ENCODE measurements around the gene GRIK4.

GRIK4 gene

DNA sequence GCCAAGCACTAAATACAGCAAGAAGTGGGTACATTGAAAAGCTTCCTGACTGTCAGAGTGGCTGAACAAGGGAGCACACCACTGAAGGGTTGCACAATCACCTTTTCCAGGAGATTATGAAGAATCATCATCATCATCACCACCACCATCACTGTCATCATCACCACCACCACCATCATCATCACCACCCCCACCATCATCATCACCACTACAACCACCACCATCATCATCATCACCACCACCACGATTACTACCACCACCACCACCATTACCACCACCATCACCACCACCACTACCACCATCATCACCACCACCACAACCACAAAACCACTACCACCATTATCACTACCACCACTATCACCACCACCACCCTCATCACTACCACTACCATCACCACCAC lies 364.4 kb downstream of the GRIK4 start:
- no peak for DNase-seq (ENCODE audit: low read depth in 2 of 2)

DNA sequence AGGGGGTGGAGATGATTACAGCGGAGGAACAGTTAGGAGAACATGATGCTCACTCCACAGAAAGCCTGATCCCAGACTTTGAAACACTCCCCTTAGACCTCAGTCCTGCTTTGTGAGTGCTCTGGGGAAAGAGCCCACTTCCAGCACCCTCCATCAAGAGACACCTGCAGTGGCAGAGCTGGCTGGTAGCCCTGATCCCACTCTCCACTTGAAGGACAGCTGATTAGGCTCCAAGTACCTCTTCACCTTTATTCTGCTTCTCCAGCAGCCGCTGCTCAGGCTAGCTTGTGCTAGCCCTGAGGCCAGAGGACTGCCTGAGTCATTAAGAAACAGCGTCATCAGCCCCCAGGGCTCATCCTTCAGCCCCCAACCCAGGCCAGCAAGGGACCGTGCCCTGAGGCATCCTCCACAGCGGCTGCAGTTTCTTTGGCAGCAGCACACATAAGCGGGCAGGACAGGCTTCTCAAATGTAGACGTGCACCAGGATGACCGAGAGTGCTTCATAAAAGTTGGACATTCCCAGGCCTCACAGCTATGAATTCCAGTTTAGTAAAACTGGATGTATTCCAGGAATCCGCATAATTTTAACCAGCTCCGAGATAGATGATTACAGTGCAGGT lies 366.3 kb downstream of the GRIK4 start:
- DNase-seq (ENCODE audit: low read depth in 2 of 2) = no peak

DNA sequence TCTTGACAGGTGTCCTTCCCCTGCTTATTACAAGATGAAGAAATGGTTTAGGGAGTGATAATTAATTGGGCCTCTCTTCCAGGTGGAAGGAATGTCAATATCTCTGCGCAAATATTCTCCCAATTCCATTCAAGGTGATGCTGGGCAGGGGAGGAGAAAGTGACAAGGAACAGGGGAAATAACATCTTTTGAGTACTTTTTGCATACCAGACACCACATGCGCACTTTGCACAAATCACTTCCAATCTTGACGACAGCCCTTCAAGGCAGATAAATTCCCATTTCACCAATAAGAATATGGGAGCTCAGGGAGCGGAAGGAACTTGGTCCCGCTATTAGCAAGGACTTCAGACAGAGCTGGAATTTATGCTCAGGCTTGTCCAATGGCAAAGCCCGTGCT lies 367.2 kb downstream of the GRIK4 start:
- DNase-seq (ENCODE audit: low read depth in 2 of 2) = no peak

DNA sequence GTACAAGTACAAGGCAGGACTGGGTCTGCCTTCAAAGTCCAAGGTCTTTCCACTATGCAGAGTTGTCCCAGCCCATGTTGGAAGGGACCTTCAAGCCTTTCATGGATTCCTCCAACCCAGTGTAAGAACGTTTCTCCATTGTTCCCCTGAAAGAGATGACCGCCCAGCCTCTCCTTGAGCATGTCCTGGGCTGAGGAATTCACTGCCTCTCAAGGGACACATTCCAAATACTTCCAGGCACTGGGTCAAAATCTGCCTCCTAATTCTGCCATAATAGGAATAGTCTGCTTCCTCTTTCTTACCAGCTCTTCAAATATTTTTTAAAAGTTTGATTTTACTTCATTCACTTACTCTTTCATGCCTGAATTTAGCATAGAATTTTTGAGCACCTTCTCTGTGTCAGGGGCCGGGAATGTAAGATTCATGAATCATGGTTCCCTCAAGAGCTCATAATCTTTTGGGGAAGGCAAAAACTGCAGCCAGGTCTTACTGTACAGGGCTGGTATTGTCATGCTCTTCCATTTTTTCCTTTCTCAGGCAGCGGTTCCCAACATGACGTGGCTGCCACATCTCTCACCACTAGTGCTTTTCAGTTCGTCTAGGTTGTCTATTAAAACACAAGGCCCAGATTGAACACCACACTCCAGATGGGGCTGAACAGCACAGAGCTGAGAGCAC lies 369.1 kb downstream of the GRIK4 start:
- no peak for DNase-seq (ENCODE audit: low read depth in 2 of 2)

DNA sequence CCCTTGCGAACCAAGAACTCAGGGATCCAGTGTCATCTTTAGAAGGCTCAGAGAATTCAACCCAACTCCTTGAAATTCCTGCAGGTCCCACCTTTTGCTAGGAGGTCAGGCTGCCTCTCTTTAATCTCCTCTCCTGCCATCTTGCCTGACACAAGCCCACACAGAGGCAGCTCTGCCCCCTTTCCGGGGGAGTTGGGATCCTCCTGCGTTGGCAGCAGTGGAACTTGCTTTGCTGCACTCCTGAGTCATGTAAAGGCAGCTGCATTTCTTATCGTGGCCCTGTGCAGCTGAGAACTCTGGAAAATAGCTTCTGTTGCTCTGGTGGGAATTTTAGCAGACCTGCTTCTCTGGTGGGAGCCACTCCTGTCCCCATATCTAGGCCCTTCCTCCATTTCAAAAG lies 370.0 kb downstream of the GRIK4 start:
- DNase-seq (ENCODE audit: low read depth in 2 of 2) = no peak

DNA sequence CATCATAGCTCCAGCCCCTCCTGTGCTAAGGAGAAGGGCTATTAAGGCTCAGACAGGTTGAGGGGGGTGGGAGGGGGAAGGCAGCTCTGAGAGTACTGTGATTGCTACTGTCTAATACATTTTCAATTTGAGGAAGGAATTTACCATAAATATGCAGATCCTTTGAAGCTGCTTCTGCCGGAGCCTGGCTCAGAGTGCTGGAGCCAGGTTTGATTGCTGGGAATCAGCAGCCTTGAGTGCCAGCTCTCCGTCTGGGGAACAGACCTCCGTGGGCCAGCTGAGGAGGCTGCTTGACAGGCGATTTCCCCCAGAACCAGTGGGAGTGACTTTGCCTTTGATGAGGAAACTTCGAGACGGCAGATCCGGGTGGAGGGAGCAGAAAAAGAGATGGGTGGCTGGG lies 370.6 kb downstream of the GRIK4 start:
- no peak for DNase-seq (ENCODE audit: low read depth in 2 of 2)

DNA sequence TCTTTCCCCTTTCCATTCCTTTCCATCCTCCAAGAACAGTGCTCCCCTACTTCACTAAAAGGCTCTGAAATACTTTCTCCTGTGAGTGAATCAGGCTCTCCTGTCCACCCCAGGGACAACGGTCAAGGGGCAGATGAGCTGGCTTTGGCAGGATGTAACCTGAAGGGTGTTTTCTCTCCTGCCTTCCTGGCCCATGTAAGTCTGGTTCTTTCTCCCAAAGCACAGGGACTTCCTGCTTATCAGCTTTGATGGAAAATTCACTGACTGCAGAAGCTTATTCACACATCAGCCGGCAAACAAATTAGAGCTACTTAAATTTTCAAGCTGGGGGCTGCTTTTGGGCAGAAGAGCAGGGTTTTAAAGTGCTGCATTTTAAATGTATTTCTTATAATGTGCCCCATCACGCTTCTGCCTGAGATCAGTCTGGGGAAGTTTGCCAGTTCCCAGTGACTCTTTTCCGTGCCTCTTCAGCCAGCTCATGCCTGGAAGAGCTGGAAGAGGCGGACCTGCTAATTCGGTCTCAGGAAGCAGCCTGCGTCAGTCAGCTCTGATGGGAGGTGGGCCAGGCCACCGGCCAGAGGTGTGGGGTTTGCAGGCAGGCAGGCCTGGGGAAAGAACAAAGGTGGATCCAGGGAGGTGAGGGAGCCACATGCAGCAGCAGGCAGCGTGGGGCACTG lies 372.0 kb downstream of the GRIK4 start:
- DNase-seq (ENCODE audit: low read depth in 2 of 2) = no peak

DNA sequence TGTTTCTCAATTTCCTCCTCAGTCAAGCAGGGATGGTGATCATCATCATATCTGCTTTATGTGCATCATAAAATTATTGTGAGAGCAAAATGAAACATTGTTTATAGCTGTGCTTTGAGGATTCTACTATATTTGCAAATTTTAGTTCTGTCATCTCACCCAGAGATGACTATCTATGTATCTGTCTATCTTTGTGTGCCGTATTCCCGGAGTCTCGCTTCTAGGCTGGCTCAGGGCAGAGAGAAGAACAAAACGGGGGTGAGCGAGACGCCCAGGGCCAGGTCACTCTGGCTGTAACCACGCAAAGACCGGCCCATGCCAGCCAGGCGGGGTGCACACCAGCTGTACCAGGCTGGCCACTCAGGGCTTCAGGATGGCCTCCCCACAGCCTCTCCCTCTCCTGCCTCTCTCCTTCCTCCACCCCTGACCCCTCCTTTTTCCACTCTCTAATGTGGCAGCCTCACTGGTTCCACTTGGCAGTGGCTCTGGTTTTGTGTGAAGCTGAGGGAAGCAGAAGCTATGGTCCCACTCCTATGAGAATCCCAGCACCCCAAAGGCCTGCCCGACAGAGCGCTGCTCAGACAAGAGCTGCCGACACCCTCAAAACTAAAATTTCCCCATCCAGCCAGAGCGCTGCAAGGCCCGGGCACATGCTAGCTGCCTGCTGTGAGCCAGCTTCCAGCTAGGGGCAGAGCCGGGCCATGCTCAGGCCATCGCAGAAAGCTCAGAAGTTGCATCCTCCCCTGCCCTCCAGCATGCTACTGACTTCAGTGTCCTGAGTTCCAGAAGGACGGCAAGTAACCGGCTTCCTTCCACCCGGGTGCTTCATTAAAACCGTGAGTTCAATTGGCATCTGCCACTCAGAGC lies 372.8 kb downstream of the GRIK4 start:
- DNase-seq (ENCODE audit: low read depth in 2 of 2) = no peak

DNA sequence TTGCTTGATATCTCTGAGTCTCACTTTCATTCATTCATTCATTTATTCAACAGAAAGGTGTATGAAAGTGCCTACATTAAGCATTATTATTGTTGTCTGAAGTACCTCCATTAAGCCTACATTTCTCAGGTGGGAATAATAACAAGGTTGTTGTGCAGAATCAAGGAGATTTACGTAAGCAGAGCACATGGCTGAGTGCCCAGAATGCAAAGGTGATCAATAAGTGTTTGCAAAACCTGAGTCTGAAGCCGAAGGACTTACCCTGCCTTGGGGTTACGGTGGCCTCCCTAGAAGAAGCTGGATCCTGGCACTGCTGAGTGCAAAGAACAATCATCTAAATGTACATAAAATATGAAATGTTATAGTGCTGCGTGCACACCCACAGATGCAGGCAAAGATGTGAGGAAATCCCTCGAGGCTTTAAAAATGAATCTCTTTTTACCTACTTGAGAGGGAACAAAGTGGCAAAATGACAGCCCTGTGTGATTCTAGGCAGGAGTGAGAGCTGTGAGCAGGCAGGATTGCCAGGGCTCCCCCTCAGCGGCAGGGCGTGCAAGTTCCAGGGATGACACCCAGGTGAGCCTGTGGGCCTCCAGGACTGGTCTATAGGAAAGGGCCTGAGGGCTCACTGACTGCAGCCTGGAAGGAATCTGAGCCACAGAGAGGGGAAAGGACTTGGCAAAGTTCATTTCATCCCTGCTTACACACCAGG lies 379.2 kb downstream of the GRIK4 start:
- DNase-seq (ENCODE audit: low read depth in 2 of 2) = no peak

DNA sequence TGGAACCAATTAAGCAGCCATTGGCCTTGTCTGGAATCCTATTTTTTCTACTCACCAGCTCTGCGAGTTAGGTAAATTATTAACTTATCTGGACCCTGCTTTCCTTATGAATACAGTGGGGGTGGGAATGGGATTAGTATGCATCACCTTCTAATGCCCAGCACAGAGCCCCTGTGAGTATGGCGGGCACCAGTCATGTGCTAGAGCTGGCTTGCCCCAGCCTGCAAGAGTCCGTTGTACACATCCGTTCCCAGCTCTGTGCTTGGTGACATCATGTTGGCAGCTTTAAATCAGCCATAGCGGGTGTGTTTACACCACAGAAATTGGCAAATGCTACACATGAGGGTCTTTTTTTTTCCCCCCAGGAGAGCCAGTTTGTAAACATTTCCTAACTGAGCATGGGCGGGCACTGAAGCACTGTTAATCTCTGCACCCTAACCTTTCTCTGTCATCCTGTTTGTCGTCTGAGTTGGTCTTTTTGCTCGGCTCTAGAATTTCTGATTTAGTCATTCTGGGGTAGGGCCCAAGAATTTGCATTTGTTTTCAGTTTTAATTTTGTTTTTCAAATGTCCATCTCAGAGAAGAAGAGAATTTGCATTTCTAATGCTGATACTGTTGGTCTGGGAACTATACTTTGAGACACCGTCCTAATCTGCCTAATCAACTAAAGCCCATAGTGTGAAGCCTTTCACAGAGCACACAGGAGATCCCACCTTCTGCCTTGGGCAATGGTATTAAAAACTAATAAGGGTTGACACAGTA lies 382.1 kb downstream of the GRIK4 start:
- no peak for DNase-seq (ENCODE audit: low read depth in 2 of 2)

DNA sequence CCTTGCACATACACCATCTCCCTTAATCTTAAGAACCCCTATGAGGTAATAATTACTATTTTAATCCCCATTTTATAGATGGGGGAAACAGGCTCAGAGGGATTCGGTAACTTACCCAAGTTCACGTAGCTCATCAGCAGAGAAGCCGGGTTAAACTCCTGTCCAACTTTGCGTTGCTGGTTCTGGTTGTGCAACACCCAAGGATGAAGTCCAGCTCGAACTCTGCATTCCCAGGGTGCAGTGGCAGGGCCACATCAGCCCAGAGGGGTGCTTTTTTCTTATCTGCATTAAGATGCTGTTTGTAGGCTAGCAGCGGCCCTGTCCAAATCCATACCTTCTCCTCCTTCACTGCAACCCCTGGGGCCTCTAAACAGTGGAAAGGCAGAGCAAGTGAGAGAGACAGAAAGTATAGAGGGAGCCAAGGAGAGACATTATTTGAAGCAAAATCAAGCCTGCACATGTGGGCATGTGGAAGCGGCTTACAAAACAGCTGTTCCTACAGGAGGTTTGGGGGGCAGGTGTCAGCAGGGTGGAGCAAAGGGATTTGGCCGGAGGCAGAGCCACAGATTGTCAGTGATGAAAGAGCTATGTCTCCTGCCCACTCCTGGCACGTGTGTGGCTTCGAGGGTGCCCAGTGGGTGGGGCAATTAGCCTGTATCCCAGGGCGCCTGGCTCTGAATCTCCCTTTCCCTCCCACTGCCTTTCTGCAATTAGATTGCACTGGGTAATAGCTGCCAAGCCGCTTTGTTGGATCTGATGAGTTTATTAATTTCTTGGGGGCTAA lies 382.8 kb downstream of the GRIK4 start:
- DNase-seq (ENCODE audit: low read depth in 2 of 2) = no peak

DNA sequence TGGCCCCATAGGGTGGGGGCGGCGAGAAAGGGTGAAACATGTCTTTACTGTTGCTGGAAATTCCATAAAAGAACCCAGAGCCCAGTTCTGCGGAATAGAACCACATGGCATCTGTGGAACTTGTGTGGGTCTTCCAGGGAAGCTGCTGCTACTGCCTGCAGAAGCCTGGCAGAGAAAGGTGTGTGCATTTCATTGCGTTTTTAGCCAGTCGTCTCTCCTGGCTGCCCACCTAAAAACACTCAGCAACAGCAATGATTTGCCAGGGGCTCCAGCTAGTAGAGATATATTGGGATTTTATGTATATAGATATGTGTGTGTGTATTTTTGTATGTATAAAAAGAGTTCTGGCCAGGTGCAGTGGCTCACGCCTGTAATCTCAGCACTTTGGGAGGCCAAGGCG lies 385.1 kb downstream of the GRIK4 start:
- DNase-seq (ENCODE audit: low read depth in 2 of 2) = no peak

DNA sequence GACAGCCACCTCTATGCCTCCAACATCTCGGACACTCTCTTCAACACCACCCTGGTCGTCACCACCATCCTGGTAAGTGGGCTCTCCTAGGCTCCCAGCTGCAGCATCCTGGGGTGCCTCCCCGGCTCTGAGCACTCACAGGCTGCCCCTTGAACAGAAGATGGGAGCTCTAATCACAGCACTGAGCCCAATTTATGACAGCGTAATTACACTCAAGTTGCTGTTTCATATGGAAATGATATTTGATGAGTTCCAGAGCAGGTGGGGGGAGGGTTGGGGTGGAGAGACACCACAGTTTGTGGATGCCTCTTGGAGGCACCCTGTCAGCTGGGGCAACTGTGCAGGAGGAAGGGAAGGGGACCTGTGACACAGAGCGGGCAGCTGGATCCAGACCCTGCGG lies 387.0 kb downstream of the GRIK4 start:
- no peak for DNase-seq (ENCODE audit: low read depth in 2 of 2)

DNA sequence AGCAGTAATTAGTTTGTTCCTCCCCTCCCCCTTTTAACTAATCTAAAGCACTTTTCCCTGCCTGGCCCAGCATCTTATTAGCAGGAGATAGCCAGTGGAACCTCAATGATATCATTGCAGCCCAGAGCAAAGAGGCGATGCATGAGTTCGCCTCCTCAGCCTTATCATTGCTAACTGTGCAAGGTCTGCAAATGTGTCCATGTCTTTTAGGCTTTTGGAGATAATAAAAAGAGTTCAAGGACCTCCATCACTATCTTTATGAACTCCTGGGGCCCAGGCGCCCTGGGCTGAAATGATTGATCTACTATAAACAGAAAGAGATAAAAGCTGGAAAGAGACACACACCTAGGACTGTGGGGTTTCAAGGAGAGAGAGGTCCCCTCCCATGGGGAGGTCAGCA lies 388.2 kb downstream of the GRIK4 start:
- no peak for DNase-seq (ENCODE audit: low read depth in 2 of 2)

DNA sequence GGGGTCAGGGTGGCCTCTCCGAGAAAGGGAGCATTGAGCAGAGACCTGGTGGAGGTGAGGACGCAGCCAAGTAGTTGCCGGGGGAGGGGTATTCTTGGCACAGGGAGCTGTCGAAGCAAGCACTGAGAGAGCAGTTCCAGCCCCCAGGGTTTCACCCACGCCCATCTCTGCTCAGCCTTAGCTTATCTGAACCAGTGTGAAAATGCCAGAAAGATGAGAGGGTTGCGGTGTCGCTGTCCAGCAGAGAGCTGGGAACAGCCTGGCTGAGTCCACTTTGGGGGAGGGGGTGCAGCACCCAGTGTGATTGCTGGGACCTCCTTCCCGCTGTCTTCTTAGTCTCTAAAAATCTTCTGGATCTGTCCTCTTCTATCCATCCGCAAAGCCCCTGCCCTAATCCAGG lies 389.1 kb downstream of the GRIK4 start:
- DNase-seq (ENCODE audit: low read depth in 2 of 2) = no peak

DNA sequence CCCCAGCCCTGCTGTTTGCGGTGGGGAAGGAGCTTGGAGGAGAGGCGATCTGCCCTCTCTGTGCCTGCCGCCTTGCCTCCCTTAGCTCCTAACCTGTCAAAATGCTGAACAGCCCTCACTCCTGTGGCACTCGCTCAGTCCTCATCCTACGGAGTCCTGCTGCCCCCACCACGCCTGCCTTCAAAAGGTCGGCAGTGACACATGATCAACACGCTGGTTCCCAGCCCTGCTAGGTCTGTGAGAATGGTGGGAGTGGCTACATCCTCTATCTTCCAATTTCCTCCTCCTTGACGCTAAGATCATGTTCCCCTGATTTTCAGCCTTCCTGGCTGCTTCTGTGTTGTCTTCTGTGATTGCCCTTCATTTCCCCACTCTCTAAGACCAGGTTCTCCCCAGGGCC lies 392.1 kb downstream of the GRIK4 start:
- no peak for DNase-seq (ENCODE audit: low read depth in 2 of 2)

DNA sequence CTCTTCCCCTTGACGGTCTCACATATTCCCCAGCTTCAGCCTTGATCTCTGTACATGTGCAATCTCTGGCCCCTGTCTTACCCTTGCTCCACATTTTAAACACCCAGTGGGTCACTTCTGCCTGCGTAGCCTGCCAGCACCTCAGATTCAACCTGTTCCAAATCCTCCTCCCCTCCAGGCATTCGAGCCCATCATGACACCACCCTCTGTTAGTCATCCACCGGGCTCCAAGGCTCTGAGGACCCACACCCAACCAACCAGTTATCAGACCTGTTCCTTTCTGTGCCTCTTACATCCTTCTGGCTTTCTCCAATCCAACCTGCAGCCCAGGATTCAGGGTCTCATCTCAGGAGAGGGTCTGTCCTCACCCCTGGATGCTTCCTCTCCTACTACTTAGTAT lies 392.6 kb downstream of the GRIK4 start:
- no peak for DNase-seq (ENCODE audit: low read depth in 2 of 2)

DNA sequence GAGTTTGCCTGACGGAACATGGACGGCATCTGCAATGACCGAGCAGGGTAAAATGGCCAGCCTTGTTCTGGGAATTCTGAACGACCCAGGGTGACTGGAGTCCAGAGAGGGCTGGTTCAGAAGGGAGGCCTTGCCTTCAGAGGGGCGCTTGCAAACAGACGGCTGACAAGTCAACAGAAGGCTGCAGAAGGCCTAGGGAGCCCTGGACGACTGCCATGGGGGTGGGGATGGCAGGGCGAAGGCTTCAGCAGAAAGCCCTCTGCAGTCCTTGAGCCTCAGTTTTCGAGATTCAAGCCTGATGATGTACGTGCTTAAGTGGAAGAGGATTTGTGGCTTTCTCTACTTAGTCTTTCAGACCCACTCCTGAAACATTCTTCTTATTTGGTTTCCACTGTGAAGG lies 395.2 kb downstream of the GRIK4 start:
- no peak for DNase-seq (ENCODE audit: low read depth in 2 of 2)

DNA sequence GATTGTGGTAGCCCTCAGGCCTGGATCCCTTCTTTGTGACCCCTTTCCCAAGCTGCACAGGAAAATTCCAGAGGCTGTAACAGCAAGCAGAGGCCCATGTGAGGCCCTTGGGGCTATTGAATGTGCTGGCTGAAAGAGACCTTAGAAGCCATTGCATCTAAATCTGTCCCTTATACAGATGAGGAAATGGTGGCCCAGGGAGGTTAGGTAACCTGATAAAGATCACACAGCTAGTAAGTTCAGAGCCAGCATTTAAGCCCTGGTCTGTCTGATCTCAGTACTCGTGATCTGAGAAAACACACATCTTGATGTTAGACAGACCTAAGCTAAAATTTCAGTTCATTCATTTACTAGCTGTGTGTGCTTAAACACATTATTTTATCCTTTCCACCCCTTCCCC lies 396.4 kb downstream of the GRIK4 start:
- no peak for DNase-seq (ENCODE audit: low read depth in 2 of 2)

DNA sequence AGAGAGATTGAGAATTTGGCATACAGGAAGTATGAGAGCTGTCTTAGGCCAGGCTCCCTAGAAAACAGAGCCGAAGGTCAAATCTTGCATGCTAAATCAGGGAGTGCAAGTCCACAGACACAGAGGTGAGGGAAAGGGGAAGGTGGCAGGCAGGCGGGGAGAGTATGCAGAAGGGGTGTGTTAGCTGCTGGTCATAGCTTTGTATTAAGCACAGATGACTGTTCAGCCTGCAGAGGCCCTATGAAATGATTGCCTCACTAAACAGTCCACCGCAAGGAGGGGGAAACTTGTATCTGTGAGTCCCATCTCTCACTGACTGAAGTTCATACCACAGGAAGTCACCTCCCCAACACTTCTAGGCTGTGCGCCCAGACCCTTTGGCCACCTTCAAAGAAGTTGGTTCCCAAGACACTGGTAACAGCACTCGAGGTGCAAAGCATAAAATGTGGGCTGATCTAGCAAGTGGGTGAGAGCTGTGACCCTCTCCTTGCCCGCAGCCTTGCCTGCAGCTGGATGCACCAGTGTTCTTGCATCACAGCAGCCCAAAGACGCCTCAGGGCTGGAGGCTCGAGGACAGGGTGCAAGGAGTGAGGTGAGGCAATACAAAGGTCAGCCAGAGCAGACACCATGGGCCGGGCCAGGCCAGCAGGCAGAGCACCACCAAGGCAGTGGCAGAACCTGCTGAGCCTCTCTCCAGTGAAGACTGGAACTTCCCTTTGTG lies 397.1 kb downstream of the GRIK4 start:
- DNase-seq (ENCODE audit: low read depth in 2 of 2) = no peak

Measured in stimulated activated CD4-positive, alpha-beta T cell treated with anti-CD3 and anti-CD28 coated beads, Interleukin-1b, Interleukin-23, amount 100 ng/mL, for 1 hour (primary cell).